Hematopoietic multipotent progenitor cell treated with erythropoietin and hydrocortisone succinate and interleukin-3 and kit ligand, for 4 days (in vitro differentiated cells): Measurements from ENCODE around the gene TMEM196.
"Not testable (repeated sequence)": the region's sequence is repeated elsewhere in the genome, so short reads cannot be mapped to it uniquely, and the experiment has no call there.

Experiments
- DNase-seq: peaks from one replicate; pipeline ENCODE4 v3.0.0-alpha.2; 2015

Gene TMEM196

DNA sequence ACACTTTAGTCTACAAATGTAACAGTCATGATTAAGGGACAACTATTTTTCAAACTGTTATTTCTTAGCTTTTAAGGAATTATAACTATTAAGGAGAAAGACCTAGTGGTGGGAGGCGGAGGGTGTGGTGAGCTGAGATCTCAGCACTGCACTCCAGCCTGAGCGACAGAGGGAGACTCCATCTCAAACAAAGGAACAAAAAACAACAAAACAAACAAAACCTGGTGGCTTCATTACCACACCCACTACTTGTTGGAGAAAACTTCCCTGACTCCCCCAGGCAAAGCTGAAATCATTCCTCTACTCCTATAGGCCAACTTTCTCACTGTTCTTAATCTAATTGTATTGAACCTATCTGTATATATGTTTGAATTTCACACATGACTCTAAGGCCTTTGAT lies 67.8 kb downstream of the TMEM196 start:
- DNase-seq = no peak

DNA sequence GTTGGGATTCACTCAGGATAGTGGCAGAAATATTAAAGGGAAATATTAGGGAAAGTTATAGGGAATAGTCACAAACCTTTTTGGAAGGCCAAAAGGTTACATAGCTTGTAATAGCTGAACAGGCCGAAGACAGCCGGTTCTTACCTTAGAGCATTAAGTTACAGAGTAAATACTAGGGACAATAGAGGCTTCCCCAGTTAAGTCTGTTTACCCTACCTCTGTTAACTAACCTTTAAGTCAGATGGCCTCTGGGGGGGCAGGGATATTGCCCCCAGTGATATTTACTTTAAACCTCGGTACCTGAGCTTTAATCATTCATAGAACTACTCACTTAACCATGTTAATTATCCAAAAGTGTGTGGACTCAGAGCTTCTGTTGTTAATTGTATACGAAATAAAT lies 71.9 kb downstream of the TMEM196 start:
- DNase-seq = no peak

DNA sequence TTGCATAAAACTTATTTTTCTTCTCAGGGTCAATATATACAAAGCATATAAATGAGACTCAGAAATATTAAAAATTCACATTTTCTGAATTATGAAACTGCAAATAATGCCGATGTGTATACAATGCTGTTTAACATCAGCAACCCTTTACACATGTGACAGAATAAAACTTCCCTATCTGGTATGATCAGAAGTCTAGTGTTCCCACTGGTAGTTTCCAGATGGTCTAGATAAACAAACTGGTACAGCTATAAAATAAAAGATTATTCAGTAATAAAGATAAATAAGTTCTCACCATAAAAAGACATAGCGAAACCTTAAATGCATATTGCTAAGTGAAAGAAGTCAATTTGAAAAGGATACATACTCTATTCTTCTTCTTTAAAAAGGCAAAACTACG lies 72.5 kb downstream of the TMEM196 start:
- no peak for DNase-seq

DNA sequence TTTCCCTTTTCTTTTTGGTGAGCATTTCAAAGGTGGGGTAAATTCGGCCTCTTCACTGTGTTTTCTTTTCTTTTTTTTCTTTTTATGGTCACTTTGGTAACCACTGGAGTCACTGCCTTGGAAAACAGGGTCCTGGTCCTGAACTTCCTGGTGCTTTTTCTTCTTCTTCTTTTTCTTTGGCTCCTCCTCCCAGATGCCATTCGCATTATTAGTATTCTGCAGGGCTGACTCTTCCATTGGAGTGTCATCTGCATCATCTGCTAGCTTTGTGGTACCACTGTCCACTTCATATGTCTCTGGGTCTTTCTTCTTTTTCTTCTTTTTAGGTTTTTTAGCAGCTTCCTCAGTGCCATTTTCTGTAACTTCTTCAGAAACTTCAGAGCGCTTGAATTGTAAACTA lies 75.1 kb downstream of the TMEM196 start:
- no peak for DNase-seq

DNA sequence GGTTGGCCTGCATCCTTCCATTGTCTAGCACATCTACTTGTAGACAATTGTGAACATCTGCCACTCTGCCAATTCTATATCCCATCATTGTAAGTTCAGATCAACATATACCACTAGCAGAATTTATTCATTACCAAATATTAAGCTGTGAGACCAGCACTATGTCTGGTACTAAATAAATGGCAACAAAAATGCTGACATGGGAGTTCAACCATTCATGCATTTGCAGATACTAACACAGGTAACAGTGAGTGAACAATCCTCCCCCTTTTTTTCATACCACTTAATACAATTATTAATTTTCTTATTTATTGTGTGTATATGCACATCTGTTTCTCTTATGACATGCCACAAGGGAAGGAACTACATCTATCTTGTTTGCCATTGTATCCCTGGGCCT lies 76.5 kb downstream of the TMEM196 start:
- DNase-seq = no peak

DNA sequence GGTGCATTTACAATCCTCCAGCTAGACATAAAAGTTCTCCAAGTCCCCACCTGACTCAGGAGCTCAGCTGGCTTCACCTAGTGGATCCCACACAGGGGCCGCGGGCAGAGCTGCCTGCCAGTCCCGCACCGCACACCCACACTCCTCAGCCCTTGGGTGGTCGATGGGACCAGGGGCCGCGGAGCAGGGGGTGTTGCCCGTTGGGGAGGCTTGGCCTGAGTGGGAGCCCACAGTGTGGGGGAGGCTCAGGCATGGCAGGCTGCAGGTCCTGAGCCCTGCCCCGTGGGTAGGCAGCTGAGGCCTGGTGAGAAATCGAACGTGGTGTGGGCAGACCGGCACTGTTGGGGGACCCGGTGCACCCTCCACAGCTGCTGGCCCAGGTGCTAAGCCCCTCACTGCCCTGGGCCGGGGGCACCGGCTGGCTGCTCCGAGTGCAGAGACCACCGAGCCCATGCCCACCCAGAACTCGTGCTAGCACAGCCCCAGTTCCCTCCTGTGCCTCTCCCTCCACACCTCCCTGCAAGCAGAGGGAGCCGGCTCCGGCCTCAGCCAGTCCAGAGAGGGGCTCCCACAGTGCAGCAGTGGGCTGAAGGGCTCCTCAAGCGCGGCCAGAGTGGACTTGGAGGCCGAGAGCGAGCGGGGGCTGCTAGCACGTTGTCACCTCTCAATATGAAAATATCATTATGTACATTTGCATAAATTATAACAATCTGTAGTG lies 81.1 kb downstream of the TMEM196 start:
- DNase-seq = no peak

DNA sequence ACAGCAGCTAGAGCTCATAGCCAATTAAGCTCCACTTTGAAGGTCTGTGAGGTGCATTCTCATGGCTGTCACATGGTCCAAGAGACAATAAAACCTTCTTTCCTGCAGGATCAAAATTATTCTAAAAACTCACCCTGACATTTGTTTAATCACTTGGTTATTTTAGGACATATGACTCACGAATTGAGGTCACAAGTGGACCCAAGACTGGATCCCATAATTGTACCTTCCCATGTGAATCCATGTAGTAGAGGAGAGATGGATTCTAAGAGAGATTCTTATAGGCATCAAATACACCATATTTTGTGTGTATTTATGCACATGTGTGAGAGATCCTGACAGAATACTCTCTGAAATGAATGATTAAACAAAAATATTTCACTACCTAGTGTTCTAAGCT lies 82.7 kb downstream of the TMEM196 start:
- DNase-seq = no peak

DNA sequence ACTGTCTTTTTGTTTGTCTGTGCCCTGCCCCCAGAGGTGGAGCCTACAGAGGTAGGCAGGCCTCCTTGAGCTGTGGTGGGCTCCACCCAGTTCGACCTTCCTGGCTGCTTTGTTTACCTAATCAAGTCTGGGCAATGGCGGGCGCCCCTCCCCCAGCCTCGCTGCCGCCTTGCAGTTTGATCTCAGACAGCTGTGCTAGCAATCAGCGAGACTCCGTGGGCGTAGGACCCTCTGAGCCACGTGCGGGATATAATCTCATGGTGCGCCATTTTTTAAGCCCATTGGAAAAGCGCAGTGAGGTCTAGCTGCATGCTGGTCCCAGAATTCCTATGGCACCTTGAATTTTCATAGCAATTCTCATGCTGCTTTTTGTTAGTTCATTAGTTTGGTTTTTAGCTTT lies 84.3 kb downstream of the TMEM196 start:
- DNase-seq = not testable (repeated sequence)

DNA sequence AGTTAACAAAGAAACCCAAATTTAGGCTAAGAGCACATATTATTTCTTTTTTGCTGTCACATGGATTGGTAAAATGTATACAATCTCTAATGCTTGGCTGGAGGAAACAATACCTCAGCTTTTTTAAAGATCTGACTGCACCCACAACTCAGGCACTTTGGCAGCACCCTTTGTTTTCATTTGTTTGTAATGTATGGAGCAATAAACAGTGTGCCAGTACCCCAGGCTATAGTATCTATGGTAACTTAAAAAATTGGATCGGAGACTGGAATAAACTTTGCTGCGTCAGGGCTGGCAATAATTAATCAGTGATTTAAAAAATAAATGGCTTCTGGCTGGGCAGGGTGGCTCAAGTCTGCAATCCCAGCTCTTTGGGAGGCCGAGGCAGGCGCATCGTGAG lies 91.8 kb downstream of the TMEM196 start:
- no peak for DNase-seq

DNA sequence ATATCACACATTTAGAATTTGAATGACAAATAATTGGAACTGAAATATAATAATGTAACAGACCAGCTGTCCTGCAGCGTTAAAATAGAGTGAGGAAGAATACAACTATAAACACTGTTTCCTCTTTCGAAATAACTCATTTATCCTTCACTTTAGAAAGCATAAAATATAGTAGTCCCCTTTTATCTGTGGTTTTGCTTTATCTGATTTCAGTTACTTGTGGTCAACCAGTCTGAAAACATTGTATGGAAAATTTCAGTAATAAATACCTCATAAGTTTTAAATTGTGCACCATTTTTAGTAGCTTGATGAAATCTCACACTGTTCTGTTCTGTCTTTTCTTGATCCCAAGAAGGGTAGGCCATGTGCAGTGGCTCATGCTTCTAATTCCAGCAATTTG lies 96.2 kb downstream of the TMEM196 start:
- peak; percentile 91 for DNase-seq

DNA sequence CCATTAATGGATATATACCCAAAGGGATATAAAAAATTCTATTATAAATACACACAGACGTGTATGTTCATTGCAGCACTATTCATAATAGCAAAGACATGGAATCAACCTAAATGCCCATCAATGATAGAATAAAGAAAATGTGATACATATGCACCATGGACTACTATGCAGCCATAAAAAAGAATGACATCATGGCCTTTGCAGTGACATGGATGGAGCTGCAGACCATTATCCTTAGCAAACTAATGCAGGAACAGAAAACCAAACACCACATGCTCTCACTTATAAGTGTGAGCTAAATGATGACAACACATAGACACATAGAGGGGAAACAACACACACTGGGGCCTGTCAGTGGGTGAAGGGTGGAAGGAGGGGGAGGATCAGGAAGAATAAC lies 97.6 kb downstream of the TMEM196 start:
- DNase-seq = no peak

DNA sequence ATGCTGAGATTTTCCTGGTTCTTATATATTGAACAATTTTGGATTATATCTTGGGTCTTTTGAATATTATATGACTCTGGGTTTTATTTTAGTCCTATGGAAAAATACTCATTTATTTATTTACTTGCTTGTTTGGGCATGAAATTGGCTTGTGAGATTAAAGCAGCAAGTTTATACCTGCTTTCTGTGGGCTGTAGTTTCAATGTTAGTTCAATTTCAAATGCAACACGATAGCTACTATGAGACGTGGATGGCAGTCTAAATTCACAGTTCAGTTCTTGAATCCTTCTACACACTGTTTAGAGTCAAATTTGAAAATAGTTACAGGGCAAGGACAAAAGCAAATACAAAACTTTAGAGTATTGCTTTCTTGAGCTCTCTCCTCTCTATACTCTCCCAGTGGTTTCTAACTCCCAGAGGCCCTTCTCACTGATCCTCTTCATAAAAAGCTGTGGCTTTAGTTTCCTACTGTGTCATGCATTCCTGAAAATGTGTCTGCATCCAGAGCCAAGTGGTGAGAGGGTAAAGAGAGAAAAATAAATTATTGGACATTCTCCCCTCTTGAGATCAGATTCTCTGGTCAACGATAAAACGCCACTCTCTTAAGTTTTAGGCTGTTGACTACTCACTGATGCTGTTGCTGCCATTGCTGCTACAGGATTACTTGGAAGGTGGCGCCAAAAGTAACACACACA lies 99.0 kb downstream of the TMEM196 start:
- DNase-seq = no peak

DNA sequence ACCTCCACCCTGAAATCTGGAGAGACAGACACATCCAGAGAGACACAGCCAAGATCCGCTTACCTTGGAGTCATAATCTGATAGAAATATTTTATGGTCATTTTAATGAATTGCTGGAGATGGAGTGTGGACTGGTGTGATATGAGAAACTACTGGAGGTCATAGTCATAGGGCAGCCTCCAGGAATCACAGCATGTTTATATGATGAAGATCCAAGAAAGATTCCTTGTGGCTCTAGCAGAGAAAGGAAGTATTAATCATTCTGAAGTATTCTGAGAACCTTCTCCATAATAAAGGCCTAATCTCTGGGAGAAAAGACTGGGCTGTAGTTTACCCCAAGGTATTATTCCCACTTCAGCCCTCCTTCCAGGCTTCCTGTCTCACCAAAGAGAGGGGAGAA lies 102.6 kb downstream of the TMEM196 start:
- no peak for DNase-seq
